Endothelial cell of umbilical vein (primary cell): Measurements from ENCODE around the gene ZNF365. TPM values are rescaled to one million over a fixed set of nuclear protein-coding genes. Genes with fewer than 3 reads are reported as not detected.

ENCODE experiments used
- BruUV-seq: library from RNA; stranded (reverse); fragments of 400-500 nt; replicated peaks from 2 replicates; lab custom pipeline; 2021; lab: Mats Ljungman, UMichigan
- CTCF ChIA-PET: fragments of 300-600, 350-600 bp; sonication (Branson Sonifier 250); formaldehyde crosslinking; loops from one replicate; lab custom pipeline; 2021; ENCODE audit warnings: antibody characterized with exemption, inconsistent platforms; lab: Charles Lee
- POLR2A ChIA-PET: fragments of 300-600, 350-600 bp; sonication (Branson Sonifier 250); formaldehyde crosslinking; loops from one replicate; lab custom pipeline; 2021; ENCODE audit warnings: antibody characterized with exemption, inconsistent platforms; lab: Charles Lee
- DNase-seq: peaks from one replicate; pipeline ENCODE4 v3.0.0-alpha.2; 2011; ENCODE audit warnings: low read depth, low spot score
- FAIRE-seq: peaks from 2 replicates; lab custom pipeline; 2011; peaks lifted over from hg19 to GRCh38; lab: Jason Lieb, UNC
- H2AFZ ChIP-seq: 2 replicates; pipeline ENCODE4 v1.6.0; 2012; ENCODE audit warnings: low read depth, low read length, control low read depth, inconsistent platforms
- H3K27ac ChIP-seq: 2 replicates; pipeline ENCODE4 v1.5.1; 2011; ENCODE audit warnings: low read depth, mild to moderate bottlenecking, control low read depth, low read length, moderate library complexity; ENCODE audit not compliant: insufficient read depth
- H3K27me3 ChIP-seq, 2 experiments: 2 replicates each; pipeline versions ENCODE4 v1.6.0 to v1.6.1; 2011; ENCODE audit warnings: low read length in 2 of 2, mixed read lengths in 1 of 2; ENCODE audit not compliant: control insufficient read depth in 2 of 2, insufficient read depth in 2 of 2
- H3K36me3 ChIP-seq, 2 experiments: 2 replicates in 1 of 2; 3 replicates in 1 of 2; pipeline ENCODE4 v1.5.1; 2011; ENCODE audit warnings: low read length in 2 of 2, mild to moderate bottlenecking in 1 of 2, moderate library complexity in 1 of 2; ENCODE audit not compliant: control insufficient read depth in 2 of 2, insufficient read depth in 2 of 2; ENCODE audit errors: extremely low read depth in 1 of 2
- H3K4me1 ChIP-seq: 3 replicates; pipeline ENCODE4 v1.5.1; 2011; ENCODE audit warnings: mild to moderate bottlenecking, low read length; ENCODE audit not compliant: control insufficient read depth, insufficient read depth; ENCODE audit errors: extremely low read depth
- H3K4me2 ChIP-seq: 2 replicates; pipeline ENCODE4 v1.6.1; 2011; ENCODE audit warnings: low read length, control low read depth, mixed read lengths; ENCODE audit not compliant: insufficient read depth
- H3K4me3 ChIP-seq, 3 experiments: fragments of 200-600 bp in 1 of 3; sonication (generic), shearing (Covaris generic) in 1 of 3; replicated peaks in 1 of 3; 2 replicates each; pipeline ENCODE4 v1.5.1; 2011 to 2016; ENCODE audit warnings: control low read depth in 3 of 3, low read length in 3 of 3, mild to moderate bottlenecking in 2 of 3, inconsistent platforms in 1 of 3, low read depth in 1 of 3, moderate library complexity in 1 of 3; ENCODE audit not compliant: insufficient read depth in 1 of 3
- H3K79me2 ChIP-seq: 2 replicates; pipeline ENCODE4 v1.6.0; 2012; ENCODE audit warnings: low read length, inconsistent platforms; ENCODE audit not compliant: control insufficient read depth, insufficient read depth
- H3K9ac ChIP-seq: replicated peaks from 2 replicates; pipeline ENCODE3; 2011; ENCODE audit warnings: low read length, control low read depth; ENCODE audit not compliant: insufficient read depth; ENCODE audit errors: extremely low read depth
- H3K9me1 ChIP-seq: replicated peaks from 3 replicates; pipeline ENCODE4 v1.6.0; 2011; ENCODE audit warnings: mild to moderate bottlenecking, low read length; ENCODE audit not compliant: control insufficient read depth, insufficient read depth; ENCODE audit errors: extremely low read depth
- H3K9me3 ChIP-seq: replicated peaks from 2 replicates; pipeline ENCODE4 v1.5.1; 2012; ENCODE audit warnings: low read length, inconsistent platforms; ENCODE audit not compliant: control insufficient read depth, insufficient read depth
- H4K20me1 ChIP-seq: replicated peaks from 2 replicates; pipeline ENCODE3; 2011; ENCODE audit warnings: mild to moderate bottlenecking, low read length; ENCODE audit not compliant: control insufficient read depth, insufficient read depth; ENCODE audit errors: extremely low read depth
- CTCF ChIP-seq, 2 donors: IDR thresholded peaks; 1 replicate in 1 of 2; 2 replicates in 1 of 2; pipeline ENCODE4 v1.5.1; 2011; ENCODE audit warnings: low read length in 2 of 2, mild to moderate bottlenecking in 2 of 2, moderate library complexity in 2 of 2, control low read depth in 1 of 2, inconsistent platforms in 1 of 2, low read depth in 1 of 2; ENCODE audit not compliant: insufficient read depth in 1 of 2; ENCODE audit errors: extremely low read depth in 1 of 2
- EZH2 ChIP-seq: IDR thresholded peaks from 2 replicates; pipeline ENCODE4 v1.6.1; 2012; ENCODE audit warnings: borderline replicate concordance, low read depth, mild to moderate bottlenecking, moderate library complexity, low read length, inconsistent platforms; ENCODE audit not compliant: severe bottlenecking
- FOS ChIP-seq: IDR thresholded peaks from 2 replicates; pipeline ENCODE4 v1.6.1; 2011; ENCODE audit warnings: mild to moderate bottlenecking, low read length, moderate library complexity, borderline replicate concordance; ENCODE audit not compliant: insufficient read depth
- GATA2 ChIP-seq: IDR thresholded peaks from 2 replicates; pipeline ENCODE4 v1.7.0; 2011; ENCODE audit warnings: low read depth, mild to moderate bottlenecking, moderate library complexity, mixed read lengths, low read length; ENCODE audit not compliant: insufficient read length, insufficient read depth
- JUN ChIP-seq: IDR thresholded peaks from 2 replicates; pipeline ENCODE4 v1.6.1; 2011; ENCODE audit warnings: borderline replicate concordance, low read depth; ENCODE audit not compliant: insufficient read length, insufficient read depth
- MAX ChIP-seq: IDR thresholded peaks from 2 replicates; pipeline ENCODE4 v1.6.1; 2011; ENCODE audit not compliant: insufficient read depth, insufficient read length
- MYC ChIP-seq: IDR thresholded peaks from one replicate; pipeline ENCODE4 v1.6.1; 2011; ENCODE audit warnings: mild to moderate bottlenecking, low read depth, low read length
- POLR2A ChIP-seq: IDR thresholded peaks from 2 replicates; pipeline ENCODE4 v1.6.1; 2012; ENCODE audit warnings: low read depth, mild to moderate bottlenecking, control low read depth, low read length
- POLR2AphosphoS5 ChIP-seq: IDR thresholded peaks from 2 replicates; pipeline ENCODE4 v1.6.1; 2012; ENCODE audit warnings: low read depth, mild to moderate bottlenecking, control low read depth, low read length, moderate library complexity; ENCODE audit not compliant: insufficient read depth
- dilution Hi-C: fragments of 300-500 bp; cut with MboI; formaldehyde crosslinking; loops from one replicate; pipeline ENCODE4 v1.15.0; 2019; ENCODE audit warnings: low sequenced_read_pairs; ENCODE audit not compliant: extremely low pct_ligation_motif_present
- intact Hi-C: fragments of 100-400 bp; cut with micrococcal nuclease; formaldehyde crosslinking; loops from one replicate; pipeline ENCODE4 v1.10.0; 2022
- polyA plus RNA-seq, 4 experiments: library from polyadenylated mRNA; depleted of rRNA in 3 of 4; stranded (reverse) in 3 of 4; unstranded in 1 of 4; fragments of >200 nt; gene quantifications; 2 replicates each; pipeline versions ENCODE4 v1.2.1 to v1.2.3, GENCODE V29; 2011 to 2012; ENCODE audit warnings: missing spikeins in 1 of 4
- total RNA-seq: library from RNA; stranded (reverse); gene quantifications from 2 replicates; pipeline ENCODE4 v1.2.3, GENCODE V29; 2021

The ZNF365 gene
- total and polyA plus RNA-seq, 2 donors (not counting 3 experiments of a cell fraction or from before 2014, with no cell fraction given), result 1.3 to 2.9 TPM

- no peak overlapping the region for H2AFZ ChIP-seq
- no peaks in the 10 kb centered on the region for H3K9me3 ChIP-seq
- H3K9me1 ChIP-seq, result no peaks in the 10 kb centered on the region
- no peaks in the 10 kb centered on the region for H3K36me3 ChIP-seq
- no peaks in the 10 kb centered on the region for H3K27me3 ChIP-seq
- peak; percentile 28 for TF ChIP-seq FOS
- TF ChIP-seq POLR2A, result no peak
- FAIRE-seq, result no peak
- intact Hi-C loops (no loop called here), dilution Hi-C loops (no loop called here)
- no peak overlapping the region for H3K27ac ChIP-seq
- H4K20me1 ChIP-seq, result no peaks in the 10 kb centered on the region
- peak; percentile 3 for DNase-seq
- no peak overlapping the region for H3K4me3 ChIP-seq
- H3K4me2 ChIP-seq, result no peak overlapping the region
- ChIA-PET POLR2A (no interaction called here), CTCF (interaction anchor here (1.4 kb wide), 1 partner anchor 12 kb away, joined by 5 read pairs; no protein-coding TSS in a partner anchor)
- no TSS peak for BruUV-seq
- H3K9ac ChIP-seq, result no peak overlapping the region
- H3K79me2 ChIP-seq, result no peaks in the 10 kb centered on the region
- peaks cover 5% of the 10 kb centered on the region for H3K4me1 ChIP-seq
Measured at GRCh38 chr10:62335326-62335725, 38.8 kb upstream of the ZNF365 start.

GRCh38 chr10:62336404-62336803 lies 37.8 kb upstream of the ZNF365 start:
- BruUV-seq, result no TSS peak
- Histone ChIP-seq H3K4me3 (no peak overlapping the region), H3K9me3 (no peaks in the 10 kb centered on the region), H3K27me3 (no peaks in the 10 kb centered on the region), H3K27ac (no peak overlapping the region), H3K36me3 (no peaks in the 10 kb centered on the region), H3K4me1 (peaks cover 5% of the 10 kb centered on the region), H3K9me1 (no peaks in the 10 kb centered on the region), H3K79me2 (no peaks in the 10 kb centered on the region), H3K9ac (no peak overlapping the region), H4K20me1 (no peaks in the 10 kb centered on the region), H3K4me2 (no peak overlapping the region), H2AFZ (no peak overlapping the region)
- DNase-seq (no peak), FAIRE-seq (no peak)
- CTCF ChIA-PET, result interaction anchor here (1.4 kb wide), 1 partner anchor 11 kb away, joined by 5 read pairs; no protein-coding TSS in a partner anchor
- dilution Hi-C loops (no loop called here), intact Hi-C loops (no loop called here)
- TF ChIP-seq GATA2, result no peak
- no peak for TF ChIP-seq FOS
- TF ChIP-seq POLR2AphosphoS5, result no peak
- no peak for TF ChIP-seq JUN
- no peak for TF ChIP-seq EZH2
- TF ChIP-seq POLR2A, result no peak
- TF ChIP-seq CTCF (IDR thresholded peaks at IDR 0.05; ENCODE audit: extremely low read depth in 1 of 2, insufficient read depth in 1 of 2, low read depth in 1 of 2, low read length in 2 of 2), result no peak
- no peak for TF ChIP-seq MYC
- no peak for TF ChIP-seq MAX
- POLR2A ChIA-PET, result no interaction called here
